K562 (cell line): Measurements from ENCODE around the gene ELFN2. TPM values are rescaled to one million over a fixed set of nuclear protein-coding genes. Genes with fewer than 3 reads are reported as not detected.
A peak's percentile ranks its signal among the peaks of the same experiment; 100 is the strongest.
"Not testable (repeated sequence)": the region's sequence is repeated elsewhere in the genome, so short reads cannot be mapped to it uniquely, and the experiment has no call there.

Source experiments
- ATAC-seq: fragments of 200-7000 bp; cut with Tn5 transposase; 3 replicates; pipeline ENCODE4 v1.9.1; 2020; ENCODE audit warnings: moderate library complexity
- BruUV-seq: library from RNA; stranded (reverse); fragments of 400-500 nt; replicated peaks from 2 replicates; lab custom pipeline; 2021; lab: Mats Ljungman, UMichigan
- CTCF ChIA-PET: fragments of 300-600 bp; formaldehyde crosslinking; extraction: SDS; loops from one replicate; lab custom pipeline; 2021; ENCODE audit warnings: low intra/inter-chr PET ratio; lab: Yijun Ruan, JAX
- POLR2A ChIA-PET: fragments of 300-600, 350-650 bp; sonication (Branson Sonifier 250); formaldehyde crosslinking; extraction: SDS; loops from one replicate; lab custom pipeline; 2021; ENCODE audit warnings: antibody characterized with exemption, inconsistent platforms; lab: Yijun Ruan, JAX
- DNase-seq, 4 experiments: peaks; one replicate each; pipeline versions ENCODE4 v3.0.0 to v3.0.0-alpha.2; 2011 to 2018; ENCODE audit warnings: low spot score in 3 of 4, mixed read lengths in 3 of 4; ENCODE audit errors: extremely low read depth in 1 of 4
- FAIRE-seq: peaks from 2 replicates; lab custom pipeline; 2011; peaks lifted over from hg19 to GRCh38; lab: Jason Lieb, UNC
- H2AFZ ChIP-seq: 2 replicates; pipeline ENCODE4 v1.6.0; 2011; ENCODE audit warnings: low read depth, low read length, control low read depth, inconsistent platforms
- H3K27ac ChIP-seq: fragments of 200-600 bp; 3 replicates; pipeline ENCODE4 v1.8.0; 2011; ENCODE audit warnings: low read depth, mild to moderate bottlenecking, control low read depth, inconsistent platforms, low read length, moderate library complexity, mixed read lengths; ENCODE audit errors: extremely low read depth
- H3K27me3 ChIP-seq, 2 experiments: fragments of 300-600 bp in 1 of 2; 2 replicates in 1 of 2; 3 replicates in 1 of 2; pipeline versions ENCODE4 v1.6.0 to v1.8.0; 2011; ENCODE audit warnings: inconsistent platforms in 2 of 2, low read length in 2 of 2, mild to moderate bottlenecking in 1 of 2, mixed read lengths in 1 of 2, moderate library complexity in 1 of 2; ENCODE audit not compliant: control insufficient read depth in 2 of 2, insufficient read depth in 2 of 2
- H3K36me3 ChIP-seq: fragments of 300-600 bp; 3 replicates; pipeline ENCODE4 v1.8.0; 2011; ENCODE audit warnings: mild to moderate bottlenecking, low read length, inconsistent platforms; ENCODE audit not compliant: control insufficient read depth, insufficient read depth
- H3K4me1 ChIP-seq, 2 experiments: fragments of 200-600 bp in 1 of 2; replicated peaks in 1 of 2; 2 replicates in 1 of 2; 3 replicates in 1 of 2; pipeline versions ENCODE4 v1.5.1 to v1.8.0; 2011; ENCODE audit warnings: inconsistent platforms in 2 of 2, low read length in 2 of 2, mild to moderate bottlenecking in 1 of 2, mixed read lengths in 1 of 2, moderate library complexity in 1 of 2; ENCODE audit not compliant: control insufficient read depth in 2 of 2, insufficient read depth in 2 of 2
- H3K4me2 ChIP-seq: 2 replicates; pipeline ENCODE4 v1.6.1; 2011; ENCODE audit warnings: low read length, control low read depth, inconsistent platforms, mixed read lengths; ENCODE audit not compliant: insufficient read depth
- H3K4me3 ChIP-seq: fragments of 200-600 bp; sonication (generic), shearing (Covaris generic); 2 replicates; pipeline ENCODE4 v1.5.1; 2016; ENCODE audit warnings: control low read depth, inconsistent platforms
- H3K79me2 ChIP-seq: fragments of 200-600 bp; 3 replicates; pipeline ENCODE4 v1.8.0; 2011; ENCODE audit warnings: low read length, inconsistent platforms; ENCODE audit not compliant: control insufficient read depth, insufficient read depth
- H3K9ac ChIP-seq, 2 experiments: 2 replicates each; pipeline versions ENCODE4 v1.6.0 to v1.6.1; 2011; ENCODE audit warnings: low read depth in 2 of 2, low read length in 2 of 2, control low read depth in 1 of 2, inconsistent platforms in 1 of 2, mild to moderate bottlenecking in 1 of 2, mixed read lengths in 1 of 2; ENCODE audit not compliant: insufficient read depth in 1 of 2
- H3K9me1 ChIP-seq: one replicate; pipeline ENCODE4 v1.6.0; 2011; ENCODE audit warnings: inconsistent platforms, mild to moderate bottlenecking, low read length, moderate library complexity; ENCODE audit not compliant: control insufficient read depth, insufficient read depth
- H3K9me3 ChIP-seq: replicated peaks from 2 replicates; pipeline ENCODE4 v1.5.1; 2011; ENCODE audit warnings: low read depth, low read length, inconsistent platforms; ENCODE audit not compliant: control insufficient read depth, insufficient read depth
- H4K20me1 ChIP-seq: replicated peaks from 2 replicates; pipeline ENCODE4 v1.6.1; 2011; ENCODE audit warnings: low read length, inconsistent platforms, mixed read lengths; ENCODE audit not compliant: control insufficient read depth, insufficient read depth
- NFIC ChIP-seq: fragments of 450-650 bp; IDR thresholded peaks from 2 replicates; pipeline ENCODE4 v1.6.1; 2017; ENCODE audit warnings: mild to moderate bottlenecking, inconsistent platforms
- NFIX ChIP-seq: fragments of 250-450 bp; sonication (Bioruptor Pico); IDR thresholded peaks from 2 replicates; pipeline ENCODE4 v1.4.0; 2020; ENCODE audit warnings: low read depth, mild to moderate bottlenecking, moderate library complexity
- WGBS: fragments of 100-300 bp; shearing (Covaris generic); methylation state at CpG from one replicate; pipeline ENCODE4 v1.1.6; 2016; ENCODE audit warnings: low coverage, mixed read lengths; ENCODE audit not compliant: insufficient coverage; ENCODE audit errors: missing lambda C conversion rate; 5-methylcytosine and 5-hydroxymethylcytosine counted together
- in situ Hi-C: fragments of 300-500 bp; cut with MboI; formaldehyde crosslinking; loops from 4 replicates; pipeline ENCODE4 v1.15.0; 2018; ENCODE audit warnings: inconsistent platforms, mixed read lengths
- intact Hi-C: fragments of 100-400 bp; cut with micrococcal nuclease; formaldehyde crosslinking; loops from 2 replicates; pipeline ENCODE4 v1.14.2; 2022
- polyA plus RNA-seq, 8 experiments: library from polyadenylated mRNA; depleted of rRNA in 4 of 8; stranded (reverse) in 5 of 8; unstranded in 3 of 8; fragments of >200 nt; fragmentation: Nextera tagmentation in 2 of 8; fragmentation: Illumina TruSeq in 1 of 8; extraction: Ambion mirVana in 2 of 8; extraction: Trizol in 1 of 8; gene quantifications; 2 replicates each; pipeline versions ENCODE4 v1.2.1 to v1.2.3, GENCODE V29; 2011 to 2014; ENCODE audit warnings: inconsistent platforms in 1 of 8, missing spikeins in 1 of 8
- total RNA-seq, 7 experiments: library from RNA; depleted of rRNA in 6 of 7; stranded (reverse); fragments of >200 nt in 6 of 7; fragmentation: Illumina TruSeq in 2 of 7; extraction: Trizol in 2 of 7; gene quantifications; 2 replicates each; pipeline versions ENCODE4 v1.2.1 to v1.2.3, GENCODE V29; 2011 to 2021; ENCODE audit warnings: low replicate concordance in 1 of 7
- TF ChIP-seq, protein P1 (sequence below): fragments of 250-450 bp; sonication (Bioruptor Pico); IDR thresholded peaks from 2 replicates; pipeline ENCODE4 v1.5.0; 2021; ENCODE audit warnings: mild to moderate bottlenecking, borderline replicate concordance

ELFN2 gene
- total and polyA plus RNA-seq, 9 of the 15 experiments (the other 6 are each of a cell fraction or from before 2014, with no cell fraction given): not detected

DNA sequence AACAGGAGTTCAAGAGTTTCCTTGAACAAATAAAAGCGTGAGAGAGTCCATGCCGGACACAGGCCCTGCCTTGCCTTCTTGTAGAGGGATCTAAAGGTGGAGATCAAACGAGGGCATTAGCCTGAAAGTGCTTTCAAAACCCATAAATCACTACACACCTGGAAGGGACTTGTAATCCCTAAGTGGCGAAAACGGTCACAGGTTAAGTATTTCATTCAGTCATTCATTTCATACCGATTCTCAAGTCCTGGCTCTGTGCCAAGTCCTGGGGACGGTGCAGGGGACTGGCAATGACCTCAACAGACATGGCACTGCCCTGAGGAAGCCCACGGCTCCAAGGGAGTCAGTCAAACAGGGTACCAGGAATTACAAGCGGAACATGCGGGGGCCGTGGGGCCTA lies 26.6 kb downstream of the ELFN2 start:
- no peak for FAIRE-seq

DNA sequence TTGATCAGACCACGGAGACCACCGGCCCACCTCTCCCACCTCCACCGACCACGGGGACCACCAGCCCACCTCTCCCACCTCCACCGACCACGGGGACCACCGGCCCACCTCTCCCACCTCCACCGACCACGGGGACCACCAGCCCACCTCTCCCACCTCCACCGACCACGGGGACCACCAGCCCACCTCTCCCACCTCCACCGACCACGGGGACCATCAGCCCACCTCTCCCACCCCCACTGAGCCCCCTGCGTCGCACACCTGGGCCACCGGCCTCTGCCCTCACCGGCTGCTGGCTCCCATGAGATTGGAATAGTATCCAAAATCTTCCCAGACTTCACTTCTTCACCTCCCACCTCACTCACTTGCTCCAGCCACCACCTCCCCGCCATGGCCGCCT lies 27.8 kb downstream of the ELFN2 start:
- CTCF ChIA-PET, H4K20me1 ChIP-seq, H3K4me3 ChIP-seq, H3K36me3 ChIP-seq, ATAC-seq, H3K9me3 ChIP-seq, H3K9me1 ChIP-seq, FAIRE-seq, H2AFZ ChIP-seq, intact Hi-C loops, H3K27ac ChIP-seq, DNase-seq, H3K4me1 ChIP-seq, BruUV-seq, H3K79me2 ChIP-seq, H3K4me2 ChIP-seq, H3K9ac ChIP-seq, in situ Hi-C loops: not testable (repeated sequence)
- peaks cover 5 to 46% of the 10 kb centered on the region in 2 experiments; a peak in 4 of 5 replicates for H3K27me3 ChIP-seq
- WGBS: 0% methylated on average over 5 of the region's 19 CpGs
- POLR2A ChIA-PET: interaction anchor here (0.5 kb wide), 1 partner anchor 12 kb away, joined by 3 read pairs; no protein-coding TSS in a partner anchor

More for the DNA sequence above, 26.6 kb downstream of the ELFN2 start:
- Histone ChIP-seq H3K9ac (no peak overlapping the region), H3K4me3 (no peak overlapping the region), H3K36me3 (no peaks in the 10 kb centered on the region), H2AFZ (no peak overlapping the region), H4K20me1 (no peaks in the 10 kb centered on the region), H3K4me2 (no peak overlapping the region), H3K4me1 (no peaks in the 10 kb centered on the region), H3K9me1 (no peaks in the 10 kb centered on the region), H3K27ac (no peak overlapping the region), H3K79me2 (no peaks in the 10 kb centered on the region), H3K9me3 (no peaks in the 10 kb centered on the region), H3K27me3 (peaks cover 2 to 41% of the 10 kb centered on the region in 2 experiments; a peak in 3 of 5 replicates)
- DNase-seq (no peak), ATAC-seq (no peak)
- intact Hi-C loops (no loop called here), in situ Hi-C loops (no loop called here)
- ChIA-PET POLR2A (no interaction called here), CTCF (no interaction called here)
- BruUV-seq: no TSS peak
- WGBS: 27% methylated on average over 10 of the region's 11 CpGs
- TF ChIP-seq, protein P1, sequence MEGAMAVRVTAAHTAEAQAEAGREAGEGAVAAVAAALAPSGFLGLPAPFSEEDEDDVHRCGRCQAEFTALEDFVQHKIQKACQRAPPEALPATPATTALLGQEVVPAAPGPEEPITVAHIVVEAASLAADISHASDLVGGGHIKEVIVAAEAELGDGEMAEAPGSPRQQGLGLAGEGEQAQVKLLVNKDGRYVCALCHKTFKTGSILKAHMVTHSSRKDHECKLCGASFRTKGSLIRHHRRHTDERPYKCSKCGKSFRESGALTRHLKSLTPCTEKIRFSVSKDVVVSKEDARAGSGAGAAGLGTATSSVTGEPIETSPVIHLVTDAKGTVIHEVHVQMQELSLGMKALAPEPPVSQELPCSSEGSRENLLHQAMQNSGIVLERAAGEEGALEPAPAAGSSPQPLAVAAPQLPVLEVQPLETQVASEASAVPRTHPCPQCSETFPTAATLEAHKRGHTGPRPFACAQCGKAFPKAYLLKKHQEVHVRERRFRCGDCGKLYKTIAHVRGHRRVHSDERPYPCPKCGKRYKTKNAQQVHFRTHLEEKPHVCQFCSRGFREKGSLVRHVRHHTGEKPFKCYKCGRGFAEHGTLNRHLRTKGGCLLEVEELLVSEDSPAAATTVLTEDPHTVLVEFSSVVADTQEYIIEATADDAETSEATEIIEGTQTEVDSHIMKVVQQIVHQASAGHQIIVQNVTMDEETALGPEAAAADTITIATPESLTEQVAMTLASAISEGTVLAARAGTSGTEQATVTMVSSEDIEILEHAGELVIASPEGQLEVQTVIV (CRISPR knock-in tag): no peak
- TF ChIP-seq NFIC (peak; percentile 97), NFIX (CRISPR knock-in tag) (peak; percentile 89)
